Activated naive CD4-positive, alpha-beta T cell treated with Interleukin-2 at 50 U/mL for 16 hours (primary cell): ENCODE results near the gene CABP4.

Source experiments
- DNase-seq: peaks from one replicate; pipeline ENCODE4 v3.0.0-alpha.2; 2020

CABP4 gene

DNA sequence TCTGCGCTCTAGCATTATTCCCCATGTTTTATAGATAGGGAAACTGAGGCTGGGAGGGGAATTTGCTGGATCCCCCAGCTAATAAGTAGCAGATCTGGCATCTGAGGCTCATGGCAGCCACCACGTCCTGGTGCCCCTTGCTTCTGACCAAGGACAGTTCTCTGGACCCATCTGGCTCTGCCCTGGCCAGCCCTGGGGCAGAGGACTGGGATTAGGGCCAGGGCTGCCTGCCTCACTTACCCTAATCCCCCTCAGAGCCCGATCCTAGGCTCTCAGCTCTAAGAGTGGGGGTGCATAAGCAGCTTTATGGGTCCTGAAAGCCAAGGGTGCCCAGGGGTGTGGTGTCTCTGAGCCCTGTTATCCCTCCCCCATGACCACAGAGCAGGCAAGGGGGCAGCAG, at the start of gene CABP4:
Gene CABP4, plus strand, starts transcription at position 301 of the 400 bp plus-strand sequence. Its CDS starts 70 bp downstream, at position 371.
- no peak for DNase-seq

DNA sequence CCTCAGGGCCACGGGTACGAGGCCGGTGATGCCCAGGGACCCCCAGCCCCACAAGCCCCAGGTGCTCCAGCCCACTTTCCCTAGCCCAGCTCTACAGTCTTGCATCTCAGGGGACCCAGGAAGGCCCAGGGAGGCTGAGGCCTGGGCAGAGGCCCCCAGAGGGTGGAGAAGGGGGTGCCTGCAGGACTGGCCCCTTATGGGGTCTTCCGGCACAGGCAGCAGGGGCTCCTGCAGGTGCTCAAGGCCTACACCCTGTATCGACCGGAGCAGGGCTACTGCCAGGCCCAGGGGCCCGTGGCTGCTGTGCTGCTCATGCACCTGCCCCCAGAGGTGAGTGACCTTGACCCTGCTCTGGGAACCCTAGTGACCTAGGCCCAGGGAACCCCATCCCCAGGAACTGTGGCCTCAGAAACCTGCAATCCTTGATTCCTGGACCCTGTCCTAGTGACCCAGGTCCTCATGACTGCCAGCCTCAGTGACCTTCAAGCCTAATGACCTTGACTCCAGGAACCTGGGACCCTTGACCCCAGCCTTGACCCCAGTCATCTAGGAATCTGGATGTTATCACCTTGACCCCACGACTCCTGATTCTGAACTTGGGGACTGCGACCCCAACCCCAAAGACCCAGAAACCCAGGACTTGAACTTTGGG, 49.3 kb upstream of the CABP4 start:
- no peak for DNase-seq

DNA sequence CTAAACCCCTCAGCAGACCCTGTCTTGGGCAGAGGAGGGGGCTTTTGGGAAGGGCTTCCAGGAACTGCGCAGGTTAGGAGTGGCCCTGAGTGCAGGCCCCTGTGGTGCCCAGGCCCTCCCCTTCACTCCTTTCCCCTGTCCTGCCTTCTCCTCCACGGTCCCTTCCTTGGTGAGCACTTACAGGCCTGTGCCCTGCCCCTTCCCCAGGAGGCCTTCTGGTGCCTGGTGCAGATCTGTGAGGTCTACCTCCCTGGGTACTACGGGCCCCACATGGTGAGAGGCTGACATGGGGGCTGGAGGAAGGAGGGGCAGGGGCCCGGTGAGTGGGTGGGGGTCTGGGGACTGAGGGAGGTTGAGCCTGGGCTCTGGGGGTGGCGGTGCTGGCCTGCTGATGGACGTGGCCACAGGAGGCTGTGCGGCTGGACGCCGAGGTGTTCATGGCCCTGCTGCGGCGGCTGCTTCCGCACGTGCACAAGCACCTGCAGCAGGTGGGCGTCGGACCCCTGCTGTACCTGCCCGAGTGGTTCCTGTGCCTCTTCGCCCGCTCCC, 48.7 kb upstream of the CABP4 start:
- DNase-seq, result no peak

DNA sequence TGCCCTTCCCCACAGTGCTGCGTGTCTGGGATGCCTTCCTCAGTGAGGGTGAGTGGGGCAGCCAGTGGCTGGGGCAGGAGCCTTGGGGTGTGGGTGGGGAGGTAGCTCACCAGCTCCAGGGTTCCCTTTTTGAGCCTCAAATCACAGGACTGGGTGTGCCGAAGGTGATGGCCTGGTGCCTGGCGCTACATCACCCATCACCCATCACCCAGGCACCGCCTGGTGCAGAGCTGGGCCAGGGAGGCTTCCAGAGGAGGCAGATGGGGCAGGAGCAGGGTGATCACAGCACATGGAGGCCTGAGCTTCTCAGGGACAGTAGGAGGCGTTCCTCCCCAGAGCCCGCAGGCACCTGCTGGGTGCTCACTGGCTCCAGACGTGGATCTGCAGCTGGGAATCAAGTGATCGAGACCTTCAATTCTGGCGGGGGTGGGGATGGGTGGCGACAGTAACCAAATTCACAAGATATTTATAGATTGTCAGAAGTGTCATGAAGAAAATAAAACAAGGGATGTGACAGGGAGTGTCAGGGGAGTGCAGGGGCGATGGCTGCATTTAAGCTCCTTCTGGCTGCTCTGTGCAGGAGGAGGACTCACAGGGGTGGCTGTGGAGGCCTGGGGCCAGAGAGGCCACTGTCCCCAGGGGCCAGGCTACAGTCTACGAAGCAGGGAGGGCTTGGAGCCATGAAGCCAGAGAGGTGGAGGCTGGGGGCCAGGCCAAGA, 48.0 kb upstream of the CABP4 start:
- DNase-seq, result peak; percentile 31

DNA sequence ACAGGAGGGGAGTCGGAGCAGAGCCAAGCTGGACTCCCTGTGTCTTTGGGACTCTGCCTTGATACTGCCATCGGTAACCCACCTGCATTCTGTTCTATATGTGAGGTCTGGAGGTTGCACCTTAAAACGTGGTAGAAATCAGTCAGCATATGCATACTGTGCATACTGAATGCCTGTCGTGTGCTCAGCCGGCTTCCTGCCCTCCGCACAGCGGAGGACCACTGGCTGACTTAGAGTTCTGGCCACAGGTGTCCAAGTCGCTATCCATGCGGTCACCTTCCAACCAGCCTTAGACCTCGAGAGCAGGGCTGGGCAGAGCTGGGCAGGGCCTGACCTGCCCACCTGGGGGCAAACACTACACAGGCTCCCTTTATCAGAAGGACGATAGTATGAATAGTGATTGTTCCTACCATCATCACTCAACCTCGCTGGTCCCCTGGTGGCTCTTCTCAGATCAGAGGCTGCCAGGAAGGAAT, 47.4 kb upstream of the CABP4 start:
- DNase-seq, result no peak

DNA sequence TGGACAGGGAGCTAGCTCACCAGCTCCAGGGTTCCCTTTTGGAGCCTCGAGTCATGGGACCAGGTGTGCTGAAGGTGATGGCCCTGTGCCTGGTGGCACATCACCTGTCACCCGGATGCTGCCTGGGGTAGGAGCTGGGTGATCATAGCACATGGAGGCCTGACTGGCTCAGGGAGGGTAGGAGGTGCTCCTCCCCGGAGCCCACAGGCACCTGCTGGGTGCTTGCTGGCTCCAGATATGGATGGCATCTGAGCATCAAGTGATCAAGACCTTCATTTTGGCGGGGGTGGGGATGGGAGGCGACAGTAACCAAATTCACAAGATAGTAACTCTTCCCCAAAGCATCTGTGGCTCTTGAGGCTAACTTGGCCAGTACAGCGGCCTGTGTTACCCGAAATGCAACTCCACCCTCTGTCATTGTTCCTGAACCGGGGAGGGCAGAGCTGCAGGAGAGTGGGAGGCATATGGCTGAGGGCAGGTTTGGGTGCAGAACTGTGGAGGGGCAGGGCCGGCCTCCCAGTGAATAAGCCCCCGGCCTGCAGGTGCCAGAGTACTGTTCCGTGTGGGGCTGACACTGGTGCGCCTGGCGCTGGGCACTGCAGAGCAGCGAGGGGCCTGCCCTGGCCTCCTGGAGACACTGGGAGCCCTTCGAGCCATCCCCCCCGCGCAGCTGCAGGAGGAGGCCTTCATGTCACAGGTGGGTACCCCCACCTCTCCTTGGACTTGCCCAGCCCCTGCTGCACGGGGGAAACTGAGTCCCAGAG, 46.5 kb upstream of the CABP4 start:
- DNase-seq, result no peak

DNA sequence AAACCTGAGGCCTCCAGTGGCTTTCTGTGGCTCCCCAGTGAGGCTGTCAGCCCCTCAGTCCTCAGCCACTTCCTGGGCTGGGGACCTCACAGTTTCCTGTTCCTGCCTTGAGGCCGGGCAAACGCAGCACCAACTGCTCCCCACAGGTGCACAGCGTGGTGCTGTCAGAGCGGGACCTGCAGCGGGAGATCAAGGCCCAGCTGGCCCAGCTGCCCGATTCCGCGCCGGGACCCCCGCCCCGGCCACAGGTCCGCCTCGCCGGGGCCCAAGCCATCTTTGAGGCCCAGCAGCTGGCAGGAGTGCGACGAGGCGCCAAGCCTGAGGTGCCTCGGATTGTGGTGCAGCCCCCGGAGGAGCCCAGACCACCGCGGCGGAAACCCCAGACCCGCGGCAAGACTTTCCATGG, 45.9 kb upstream of the CABP4 start:
- peak; percentile 63 for DNase-seq

DNA sequence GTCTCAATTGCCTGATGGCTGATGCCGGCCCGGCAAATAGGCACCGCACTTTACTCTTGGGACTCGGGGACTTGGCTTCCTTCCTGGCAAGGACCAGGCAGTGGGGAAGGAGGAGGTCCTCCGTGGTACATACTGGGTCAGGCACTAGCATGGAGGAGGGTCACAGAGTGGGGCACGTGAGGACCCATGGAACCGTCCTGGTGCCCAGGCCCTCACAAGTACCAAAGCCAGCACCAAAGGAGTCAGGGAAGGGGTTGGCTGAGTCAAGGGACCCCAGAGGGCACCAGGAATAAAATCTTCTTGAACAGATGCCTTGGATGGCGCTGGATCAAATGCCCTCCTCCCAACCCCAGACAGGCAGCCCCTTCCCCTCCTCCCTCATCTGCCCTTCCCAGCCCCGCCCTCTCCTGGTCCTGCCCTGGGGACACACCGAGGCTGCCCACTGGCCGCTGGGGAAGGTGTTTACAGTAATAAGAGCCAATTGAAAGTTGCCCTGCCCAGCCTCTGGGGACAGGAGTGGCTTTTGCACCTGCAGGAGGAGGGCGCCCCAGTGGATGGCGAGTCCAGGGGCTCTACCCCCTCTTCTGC, 45.3 kb upstream of the CABP4 start:
- DNase-seq, result no peak

DNA sequence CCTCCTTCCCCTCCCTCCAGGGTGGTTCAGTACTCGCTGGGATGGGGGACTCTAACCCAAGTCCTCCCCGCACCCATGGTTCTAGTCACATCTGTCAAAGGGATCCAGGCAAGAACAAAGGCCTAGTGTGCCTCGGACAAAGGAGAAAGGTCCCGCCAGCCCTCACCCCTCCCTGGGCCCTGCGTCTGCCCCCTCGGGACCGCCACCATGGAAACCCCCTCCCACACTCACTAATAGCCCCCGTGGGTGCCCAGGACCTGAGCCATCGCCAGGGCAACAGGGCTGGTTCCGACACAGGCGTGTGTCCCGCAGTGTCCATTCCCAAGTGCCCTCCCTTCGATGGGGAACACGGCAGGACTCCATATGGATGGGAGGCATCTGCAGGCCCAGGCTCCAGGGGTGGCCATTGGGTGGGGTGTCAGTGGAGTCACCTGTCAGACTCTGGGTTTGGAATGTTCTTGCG, 44.8 kb upstream of the CABP4 start:
- DNase-seq, result no peak

DNA sequence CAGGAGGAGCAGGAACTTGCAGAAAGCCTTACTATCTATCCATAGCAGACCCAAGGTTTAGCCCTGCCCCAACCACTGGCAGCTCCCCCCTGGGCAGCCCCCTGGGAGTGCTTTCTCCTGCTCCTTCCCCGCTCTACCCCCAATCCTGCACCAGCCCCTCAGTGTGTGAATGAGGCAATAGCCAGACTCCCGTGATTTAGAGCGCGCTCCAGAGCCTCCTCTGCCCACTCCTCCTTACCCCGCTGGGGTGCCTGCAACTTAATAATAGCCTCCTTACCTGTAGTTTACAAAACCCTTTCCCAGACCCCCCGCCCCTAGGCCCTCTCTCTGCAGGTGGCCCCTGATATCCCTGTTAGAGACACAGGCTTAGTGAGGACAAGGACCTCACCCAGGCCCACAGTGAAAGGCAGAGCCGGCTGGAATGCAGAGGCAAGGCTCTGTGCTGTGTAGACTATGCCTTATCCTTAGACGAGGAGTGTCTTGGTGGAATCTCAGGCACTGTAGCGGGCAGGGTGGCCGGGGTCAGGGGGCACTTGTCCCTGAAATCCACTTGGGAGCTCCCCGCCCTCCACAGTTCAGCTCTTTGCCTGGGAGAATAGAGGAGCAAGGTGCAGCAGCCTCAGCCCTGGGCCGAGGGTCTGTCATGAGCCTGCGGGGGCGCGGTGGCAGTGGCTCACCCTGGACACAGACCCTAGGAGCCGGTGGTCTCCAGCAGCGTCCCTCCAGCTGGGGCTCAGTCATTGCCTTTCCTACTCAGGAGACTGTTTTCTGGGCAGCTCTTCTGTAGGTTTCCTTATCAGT, 44.0 kb upstream of the CABP4 start:
- no peak for DNase-seq

DNA sequence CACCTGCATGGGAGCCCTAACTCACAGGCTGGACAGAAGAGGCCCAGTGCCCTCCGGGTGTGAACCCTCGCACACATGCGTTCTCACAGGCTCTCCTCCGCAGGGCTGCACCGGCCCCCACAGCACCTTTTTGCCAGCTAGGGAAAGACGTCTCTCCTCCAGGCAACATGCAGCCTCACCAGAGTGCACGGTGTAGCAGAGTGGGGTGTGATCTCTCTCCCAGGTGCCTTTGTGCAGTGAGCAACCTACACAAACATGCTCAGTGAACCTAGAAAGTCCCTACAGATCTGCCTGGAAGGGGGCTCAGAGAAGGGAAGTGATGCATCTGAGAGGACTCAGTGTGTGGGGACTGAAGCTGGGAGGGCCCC, 43.4 kb upstream of the CABP4 start:
- no peak for DNase-seq

DNA sequence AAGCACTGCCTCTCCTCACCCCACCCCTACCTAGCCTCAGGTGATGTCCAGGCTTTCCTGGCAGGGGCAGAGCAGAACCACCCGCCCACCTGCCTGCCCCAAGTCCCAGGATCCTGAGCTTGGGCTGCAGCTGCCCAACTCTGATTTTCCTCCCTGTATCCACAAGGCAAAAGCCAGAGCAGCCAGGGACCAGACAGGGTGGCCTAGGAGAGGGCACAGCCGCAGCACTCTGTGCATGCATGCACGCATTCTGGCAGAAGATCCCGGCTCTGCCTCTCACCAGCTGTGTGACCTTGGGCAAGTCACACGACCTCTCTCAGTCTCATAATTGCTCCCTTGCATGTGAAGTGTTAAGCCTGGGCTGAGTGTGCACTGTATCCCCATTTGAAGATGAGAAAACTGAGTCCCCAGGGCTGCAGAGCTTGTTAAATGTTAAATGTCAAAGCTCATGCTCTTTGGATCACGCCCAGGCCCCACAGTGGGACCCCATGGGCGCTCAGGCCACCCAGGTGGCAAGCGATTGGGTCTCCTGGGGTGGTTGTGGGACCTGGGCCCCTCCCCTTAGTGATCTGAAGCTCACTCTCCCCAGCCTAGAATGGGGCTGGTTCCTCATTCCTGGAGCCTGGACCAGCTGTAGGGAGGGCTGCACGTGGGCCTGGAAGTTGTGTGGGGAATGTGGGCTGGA, 42.5 kb upstream of the CABP4 start:
- no peak for DNase-seq

DNA sequence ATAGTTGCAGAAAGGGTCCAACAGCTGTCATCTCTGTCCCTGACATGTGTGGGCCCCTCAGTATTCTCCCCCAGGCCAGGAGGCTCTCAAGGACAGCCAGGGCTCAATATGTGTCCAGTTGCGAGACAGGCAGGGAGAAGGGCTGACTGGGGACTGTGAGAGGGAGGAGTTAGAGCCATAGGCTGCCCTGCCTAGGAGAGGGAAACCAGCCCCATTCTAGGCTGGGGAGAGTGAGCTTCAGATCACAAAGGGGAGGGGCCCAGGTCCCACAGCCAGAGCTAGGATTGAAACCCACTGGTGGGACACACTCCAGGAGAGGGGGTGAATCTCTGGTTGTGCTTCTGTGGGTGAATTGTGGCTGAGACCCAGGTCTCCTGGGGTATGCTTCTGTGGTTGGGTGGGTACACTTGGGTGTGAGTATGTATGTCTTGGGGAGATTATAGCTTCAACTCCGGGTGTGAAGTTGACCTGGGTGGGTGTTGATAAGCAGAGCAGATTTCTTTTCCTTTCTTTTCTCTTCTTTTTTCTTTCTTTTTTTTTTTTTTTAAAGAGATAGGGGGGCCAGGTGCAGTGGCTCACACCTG, 41.8 kb upstream of the CABP4 start:
- no peak for DNase-seq

DNA sequence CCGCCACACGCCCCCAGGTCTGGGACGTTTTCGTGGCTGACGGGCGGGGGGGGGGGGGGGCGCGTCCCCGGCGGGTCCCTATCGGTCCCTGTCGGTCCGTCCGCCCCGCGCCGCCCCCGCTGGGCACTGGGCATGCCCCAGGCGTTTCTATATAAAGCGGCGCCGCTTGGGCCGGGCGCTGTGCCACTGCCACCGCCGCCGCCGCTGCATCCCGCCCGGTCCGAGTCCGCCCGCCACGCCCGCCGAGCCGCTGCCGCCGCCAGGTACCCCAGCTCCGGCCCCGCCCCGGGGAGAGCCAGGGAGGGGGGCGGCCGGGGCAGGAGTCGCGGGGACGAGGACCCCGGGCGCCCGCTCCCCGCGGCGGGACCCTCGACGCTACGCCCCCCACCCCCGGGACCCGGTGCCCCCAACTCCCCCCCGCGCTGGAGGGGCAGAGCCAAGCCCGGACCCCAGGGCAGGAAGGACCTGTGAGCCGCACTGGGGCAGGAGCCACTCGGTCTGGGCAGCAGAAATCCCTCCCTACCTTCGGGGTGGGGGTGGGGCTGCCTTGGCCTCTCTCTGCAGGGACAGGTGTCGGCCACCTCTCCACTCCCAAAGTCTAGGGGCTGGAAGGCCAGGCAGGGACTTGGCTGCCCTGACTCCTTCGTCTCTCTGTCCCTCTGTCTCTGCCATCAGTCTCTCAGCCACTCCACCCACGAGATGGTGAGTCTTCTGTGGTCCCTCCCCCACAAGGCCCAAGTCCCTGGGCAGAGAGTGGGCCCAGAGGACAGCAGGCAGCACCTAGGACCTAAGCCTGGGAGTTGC, 39.5 kb upstream of the CABP4 start, which contains the start of gene CARNS1:
Gene CARNS1, plus strand, starts transcription at position 178 of the 804 bp plus-strand sequence. Its CDS starts 522 bp downstream, at position 700.
- no peak for DNase-seq

DNA sequence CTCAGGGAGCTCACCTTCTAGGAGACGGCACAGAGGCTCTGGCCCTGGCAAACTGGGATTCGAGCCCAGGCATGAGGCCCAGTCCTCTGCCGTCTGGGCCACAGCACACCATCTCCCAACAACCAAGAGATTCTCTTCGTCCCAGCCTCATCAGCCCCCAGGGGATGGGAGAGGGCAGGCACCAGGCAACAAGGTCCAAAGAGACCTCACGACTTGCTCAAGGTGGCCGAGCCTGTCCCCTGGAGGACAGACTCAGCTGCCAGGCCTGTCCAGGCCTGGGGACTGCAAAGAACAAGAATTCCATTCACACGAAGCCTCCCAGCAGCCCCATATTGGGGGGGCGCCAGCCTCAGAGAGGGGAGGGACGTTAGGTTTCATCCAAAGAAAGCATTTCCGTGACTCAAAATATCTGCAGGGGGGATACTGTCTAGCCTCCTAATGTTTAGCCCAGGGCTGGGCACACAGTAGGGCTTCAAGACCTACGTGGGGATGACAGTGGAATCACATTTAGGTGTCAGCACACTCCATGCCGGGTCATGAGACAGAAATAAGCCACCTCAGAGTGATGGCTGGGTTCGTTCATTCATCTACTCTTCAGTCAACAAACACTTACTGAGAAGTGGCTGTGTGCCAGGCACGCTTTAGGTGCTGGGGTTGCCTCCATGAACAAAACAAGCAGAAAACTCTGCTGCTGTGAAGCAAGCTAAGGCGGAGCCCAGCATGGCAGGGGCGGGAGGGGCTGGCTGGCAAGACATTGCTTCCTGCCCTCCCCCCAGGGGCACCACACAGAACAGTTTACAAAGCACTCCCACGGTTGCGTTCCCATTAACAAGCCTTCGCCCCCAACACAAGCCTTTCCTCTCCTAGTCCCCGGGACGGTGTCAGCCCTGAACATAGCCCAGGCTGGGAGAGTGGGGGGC, 38.5 kb upstream of the CABP4 start:
- peak; percentile 71 for DNase-seq

DNA sequence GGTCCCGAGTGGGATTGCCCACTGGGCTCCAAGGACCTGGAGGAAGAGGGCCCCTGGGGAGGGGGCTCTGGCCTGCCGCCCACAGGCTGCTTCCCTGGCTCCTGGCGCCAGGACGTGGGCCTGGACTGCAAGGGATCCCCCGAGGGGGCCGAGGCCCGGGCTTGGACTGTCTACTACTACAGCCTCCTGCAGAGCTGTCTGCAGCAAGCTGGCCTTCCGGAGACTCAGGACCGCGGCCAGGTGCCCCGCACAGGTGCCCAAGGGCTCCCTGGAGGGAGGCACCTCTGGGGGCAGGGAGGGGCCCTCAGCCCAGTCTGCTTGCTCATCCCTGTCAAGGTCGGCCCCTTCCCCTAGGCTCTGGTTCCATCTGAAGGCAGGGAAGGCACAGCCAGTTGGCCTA, 37.7 kb upstream of the CABP4 start:
- DNase-seq, result no peak

DNA sequence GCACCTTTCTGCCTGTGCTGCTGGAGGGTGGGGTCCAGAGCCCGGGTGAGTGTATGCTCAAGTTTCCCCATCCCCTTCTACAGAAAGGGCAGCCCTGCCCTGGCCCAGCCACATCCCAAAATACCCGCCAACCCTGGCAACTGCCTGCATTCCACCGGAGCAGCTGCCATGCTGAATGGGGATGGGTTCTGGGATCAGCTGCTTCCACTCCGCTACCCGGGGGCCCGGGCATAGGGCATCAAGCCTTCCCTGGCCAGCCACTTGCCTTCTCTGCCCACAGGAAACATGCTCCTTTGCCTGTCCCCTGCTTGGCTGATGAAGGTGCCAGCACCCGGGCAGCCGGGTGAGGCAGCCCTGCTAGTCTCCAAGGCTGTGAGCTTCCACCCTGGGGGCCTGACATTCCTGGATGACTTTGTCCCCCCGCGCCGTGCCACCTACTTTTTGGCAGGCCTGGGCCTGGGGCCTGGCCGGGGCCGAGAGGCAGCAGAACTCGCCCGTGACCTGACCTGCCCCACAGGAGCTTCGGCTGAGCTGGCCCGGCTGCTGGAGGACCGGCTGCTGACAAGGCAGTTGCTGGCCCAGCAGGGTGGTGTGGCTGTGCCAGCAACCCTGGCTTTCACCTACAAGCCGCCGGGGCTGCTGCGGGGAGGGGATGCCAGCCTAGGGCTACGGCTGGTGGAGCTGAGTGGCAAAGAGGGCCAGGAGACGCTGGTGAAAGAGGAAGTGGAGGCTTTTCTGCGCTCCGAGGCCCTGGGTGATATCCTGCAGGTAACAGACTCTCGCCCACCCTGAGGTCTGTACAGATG, 36.5 kb upstream of the CABP4 start:
- no peak for DNase-seq
